Endothelial cell of umbilical vein (primary cell): Measurements from ENCODE around the gene PHC2. TPM values are rescaled to one million over a fixed set of nuclear protein-coding genes. Genes with fewer than 3 reads are reported as not detected.

Experiments used
- BruUV-seq: library from RNA; stranded (reverse); fragments of 400-500 nt; replicated peaks from 2 replicates; lab custom pipeline; 2021; lab: Mats Ljungman, UMichigan
- CTCF ChIA-PET: fragments of 300-600, 350-600 bp; sonication (Branson Sonifier 250); formaldehyde crosslinking; loops from one replicate; lab custom pipeline; 2021; ENCODE audit warnings: antibody characterized with exemption, inconsistent platforms; lab: Charles Lee
- POLR2A ChIA-PET: fragments of 300-600, 350-600 bp; sonication (Branson Sonifier 250); formaldehyde crosslinking; loops from one replicate; lab custom pipeline; 2021; ENCODE audit warnings: antibody characterized with exemption, inconsistent platforms; lab: Charles Lee
- DNase-seq: peaks from one replicate; pipeline ENCODE4 v3.0.0-alpha.2; 2011; ENCODE audit warnings: low read depth, low spot score
- FAIRE-seq: peaks from 2 replicates; lab custom pipeline; 2011; peaks lifted over from hg19 to GRCh38; lab: Jason Lieb, UNC
- H2AFZ ChIP-seq: 2 replicates; pipeline ENCODE4 v1.6.0; 2012; ENCODE audit warnings: low read depth, low read length, control low read depth, inconsistent platforms
- H3K27ac ChIP-seq: 2 replicates; pipeline ENCODE4 v1.5.1; 2011; ENCODE audit warnings: low read depth, mild to moderate bottlenecking, control low read depth, low read length, moderate library complexity; ENCODE audit not compliant: insufficient read depth
- H3K27me3 ChIP-seq, 2 experiments: 2 replicates each; pipeline versions ENCODE4 v1.6.0 to v1.6.1; 2011; ENCODE audit warnings: low read length in 2 of 2, mixed read lengths in 1 of 2; ENCODE audit not compliant: control insufficient read depth in 2 of 2, insufficient read depth in 2 of 2
- H3K36me3 ChIP-seq, 2 experiments: 2 replicates in 1 of 2; 3 replicates in 1 of 2; pipeline ENCODE4 v1.5.1; 2011; ENCODE audit warnings: low read length in 2 of 2, mild to moderate bottlenecking in 1 of 2, moderate library complexity in 1 of 2; ENCODE audit not compliant: control insufficient read depth in 2 of 2, insufficient read depth in 2 of 2; ENCODE audit errors: extremely low read depth in 1 of 2
- H3K4me1 ChIP-seq: 3 replicates; pipeline ENCODE4 v1.5.1; 2011; ENCODE audit warnings: mild to moderate bottlenecking, low read length; ENCODE audit not compliant: control insufficient read depth, insufficient read depth; ENCODE audit errors: extremely low read depth
- H3K4me2 ChIP-seq: 2 replicates; pipeline ENCODE4 v1.6.1; 2011; ENCODE audit warnings: low read length, control low read depth, mixed read lengths; ENCODE audit not compliant: insufficient read depth
- H3K4me3 ChIP-seq, 3 experiments: fragments of 200-600 bp in 1 of 3; sonication (generic), shearing (Covaris generic) in 1 of 3; replicated peaks in 1 of 3; 2 replicates each; pipeline ENCODE4 v1.5.1; 2011 to 2016; ENCODE audit warnings: control low read depth in 3 of 3, low read length in 3 of 3, mild to moderate bottlenecking in 2 of 3, inconsistent platforms in 1 of 3, low read depth in 1 of 3, moderate library complexity in 1 of 3; ENCODE audit not compliant: insufficient read depth in 1 of 3
- H3K79me2 ChIP-seq: 2 replicates; pipeline ENCODE4 v1.6.0; 2012; ENCODE audit warnings: low read length, inconsistent platforms; ENCODE audit not compliant: control insufficient read depth, insufficient read depth
- H3K9ac ChIP-seq: replicated peaks from 2 replicates; pipeline ENCODE3; 2011; ENCODE audit warnings: low read length, control low read depth; ENCODE audit not compliant: insufficient read depth; ENCODE audit errors: extremely low read depth
- H3K9me1 ChIP-seq: replicated peaks from 3 replicates; pipeline ENCODE4 v1.6.0; 2011; ENCODE audit warnings: mild to moderate bottlenecking, low read length; ENCODE audit not compliant: control insufficient read depth, insufficient read depth; ENCODE audit errors: extremely low read depth
- H3K9me3 ChIP-seq: replicated peaks from 2 replicates; pipeline ENCODE4 v1.5.1; 2012; ENCODE audit warnings: low read length, inconsistent platforms; ENCODE audit not compliant: control insufficient read depth, insufficient read depth
- H4K20me1 ChIP-seq: replicated peaks from 2 replicates; pipeline ENCODE3; 2011; ENCODE audit warnings: mild to moderate bottlenecking, low read length; ENCODE audit not compliant: control insufficient read depth, insufficient read depth; ENCODE audit errors: extremely low read depth
- EZH2 ChIP-seq: IDR thresholded peaks from 2 replicates; pipeline ENCODE4 v1.6.1; 2012; ENCODE audit warnings: borderline replicate concordance, low read depth, mild to moderate bottlenecking, moderate library complexity, low read length, inconsistent platforms; ENCODE audit not compliant: severe bottlenecking
- FOS ChIP-seq: IDR thresholded peaks from 2 replicates; pipeline ENCODE4 v1.6.1; 2011; ENCODE audit warnings: mild to moderate bottlenecking, low read length, moderate library complexity, borderline replicate concordance; ENCODE audit not compliant: insufficient read depth
- GATA2 ChIP-seq: IDR thresholded peaks from 2 replicates; pipeline ENCODE4 v1.7.0; 2011; ENCODE audit warnings: low read depth, mild to moderate bottlenecking, moderate library complexity, mixed read lengths, low read length; ENCODE audit not compliant: insufficient read length, insufficient read depth
- JUN ChIP-seq: IDR thresholded peaks from 2 replicates; pipeline ENCODE4 v1.6.1; 2011; ENCODE audit warnings: borderline replicate concordance, low read depth; ENCODE audit not compliant: insufficient read length, insufficient read depth
- MAX ChIP-seq: IDR thresholded peaks from 2 replicates; pipeline ENCODE4 v1.6.1; 2011; ENCODE audit not compliant: insufficient read depth, insufficient read length
- MYC ChIP-seq: IDR thresholded peaks from one replicate; pipeline ENCODE4 v1.6.1; 2011; ENCODE audit warnings: mild to moderate bottlenecking, low read depth, low read length
- POLR2A ChIP-seq: IDR thresholded peaks from 2 replicates; pipeline ENCODE4 v1.6.1; 2012; ENCODE audit warnings: low read depth, mild to moderate bottlenecking, control low read depth, low read length
- POLR2AphosphoS5 ChIP-seq: IDR thresholded peaks from 2 replicates; pipeline ENCODE4 v1.6.1; 2012; ENCODE audit warnings: low read depth, mild to moderate bottlenecking, control low read depth, low read length, moderate library complexity; ENCODE audit not compliant: insufficient read depth
- dilution Hi-C: fragments of 300-500 bp; cut with MboI; formaldehyde crosslinking; loops from one replicate; pipeline ENCODE4 v1.15.0; 2019; ENCODE audit warnings: low sequenced_read_pairs; ENCODE audit not compliant: extremely low pct_ligation_motif_present
- intact Hi-C: fragments of 100-400 bp; cut with micrococcal nuclease; formaldehyde crosslinking; loops from one replicate; pipeline ENCODE4 v1.10.0; 2022
- polyA plus RNA-seq, 4 experiments: library from polyadenylated mRNA; depleted of rRNA in 3 of 4; stranded (reverse) in 3 of 4; unstranded in 1 of 4; fragments of >200 nt; gene quantifications; 2 replicates each; pipeline versions ENCODE4 v1.2.1 to v1.2.3, GENCODE V29; 2011 to 2012; ENCODE audit warnings: missing spikeins in 1 of 4
- total RNA-seq: library from RNA; stranded (reverse); gene quantifications from 2 replicates; pipeline ENCODE4 v1.2.3, GENCODE V29; 2021

PHC2 gene
- total and polyA plus RNA-seq, 2 donors (not counting 3 experiments of a cell fraction or from before 2014, with no cell fraction given) = 65.6 to 79.0 TPM

- Histone ChIP-seq H2AFZ (peak overlapping the region; percentile 18), H3K27ac (no peak overlapping the region), H3K4me2 (no peak overlapping the region), H3K36me3 (no peaks in the 10 kb centered on the region), H4K20me1 (no peaks in the 10 kb centered on the region), H3K9ac (no peak overlapping the region), H3K4me1 (no peaks in the 10 kb centered on the region), H3K27me3 (no peaks in the 10 kb centered on the region), H3K4me3 (no peak overlapping the region), H3K9me3 (no peaks in the 10 kb centered on the region), H3K79me2 (no peaks in the 10 kb centered on the region), H3K9me1 (no peaks in the 10 kb centered on the region)
- TF ChIP-seq GATA2 (no peak), EZH2 (no peak), POLR2AphosphoS5 (no peak), MAX (peak; percentile 73), MYC (no peak), POLR2A (no peak), FOS (peak; percentile 72), JUN (no peak)
- ChIA-PET CTCF (interaction anchor here (0.5 to 0.9 kb wide), 5 partner anchors 14 to 257 kb away, joined by 3 to 7 read pairs (median 3); no protein-coding TSS in a partner anchor), POLR2A (no interaction called here)
- DNase-seq = peak; percentile 29
- peak; percentile 15 for FAIRE-seq
- dilution Hi-C loops = no loop called here
- intact Hi-C loops = no loop called here
- BruUV-seq = no TSS peak
These were observed 46.7 kb downstream of the PHC2 start for GRCh38 chr1:33384040-33384812.
